Ascending aorta (tissue), 2 donors: ENCODE data around the gene C1QL2. TPM values are rescaled to one million over a fixed set of nuclear protein-coding genes. Genes with fewer than 3 reads are reported as not detected.

Experiments used
- DNase-seq, 2 donors: peaks; one replicate each; pipeline ENCODE4 v3.0.0-alpha.2; 2019; ENCODE audit warnings: low spot score in 2 of 2
- H3K27ac ChIP-seq, 2 donors: fragments of 200-600 bp; sonication (generic); one replicate each; pipeline ENCODE4 v1.5.1; 2016 to 2017; ENCODE audit warnings: mild to moderate bottlenecking in 1 of 2
- H3K27me3 ChIP-seq: fragments of 200-600 bp; sonication (generic); one replicate; pipeline ENCODE4 v1.5.1; 2017
- H3K36me3 ChIP-seq, 2 donors: fragments of 200-600 bp; sonication (generic); one replicate each; pipeline ENCODE4 v1.5.1; 2016
- H3K4me1 ChIP-seq, 2 donors: fragments of 200-600 bp; sonication (generic); one replicate each; pipeline ENCODE4 v1.5.1; 2016 to 2017; ENCODE audit warnings: mild to moderate bottlenecking in 1 of 2
- H3K4me3 ChIP-seq, 2 donors: fragments of 200-600 bp; sonication (generic); one replicate each; pipeline ENCODE4 v1.5.1; 2016 to 2017; ENCODE audit warnings: mild to moderate bottlenecking in 1 of 2
- H3K9me3 ChIP-seq, 2 donors: fragments of 200-600 bp; sonication (generic); one replicate each; pipeline ENCODE4 v1.5.1; 2016
- intact Hi-C: fragments of 100-400 bp; cut with DNase I; formaldehyde crosslinking; loops from one replicate; pipeline ENCODE4 v1.15.1; 2023
- total RNA-seq: library from RNA; depleted of rRNA; stranded (reverse); fragments of >200 nt; gene quantifications from one replicate; pipeline ENCODE4 v1.1.0, GENCODE V29; 2016
- TF ChIP-seq, protein P1 (sequence below), 3 experiments: fragments of 200-600 bp in 2 of 3; fragments of 450-650 bp in 1 of 3; sonication (generic) in 2 of 3; IDR thresholded peaks; one replicate each; pipeline ENCODE4 v1.5.1; 2016 to 2019; ENCODE audit warnings: antibody characterized with exemption in 3 of 3, mild to moderate bottlenecking in 1 of 3, moderate library complexity in 1 of 3

The C1QL2 gene
- total RNA-seq, 1 donor from 2014 or later: 11.6 TPM

DNA sequence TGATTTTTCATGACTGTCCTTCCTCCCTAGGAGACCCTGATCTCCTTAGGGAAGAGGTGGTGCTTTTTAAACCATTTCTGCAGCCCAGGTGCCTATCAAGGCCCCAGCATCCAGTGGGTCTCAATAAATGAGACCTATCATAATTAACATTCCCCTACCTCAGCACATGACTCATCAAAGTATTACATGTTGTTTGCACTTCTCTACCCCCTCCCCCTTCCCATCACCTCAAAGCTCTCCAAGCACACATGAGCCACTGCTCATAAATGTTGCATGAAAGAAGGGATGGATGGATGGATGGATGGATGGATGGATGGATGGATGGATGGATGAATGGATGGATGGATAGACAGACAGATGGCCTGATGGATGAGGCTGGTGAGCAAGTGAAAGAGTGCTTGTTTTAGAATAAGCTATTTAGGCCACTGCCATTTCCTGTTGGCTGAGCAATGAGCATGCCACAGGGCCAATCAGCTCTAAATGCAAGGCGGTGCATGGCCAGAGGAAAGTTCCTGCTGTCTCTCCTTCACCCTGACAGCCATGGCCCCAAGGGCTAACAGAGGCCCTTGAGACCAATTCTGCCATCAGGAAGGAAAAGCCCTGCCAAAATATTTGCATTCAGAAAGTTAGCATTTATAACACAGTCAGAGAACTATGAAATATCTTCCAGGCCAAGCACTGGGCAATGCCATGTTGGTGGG, 44.2 kb upstream of the C1QL2 start:
- Histone ChIP-seq H3K4me3 (no peak overlapping the region), H3K4me1 (no peaks in the 10 kb centered on the region), H3K36me3 (no peaks in the 10 kb centered on the region), H3K27ac (no peak overlapping the region), H3K27me3 (no peaks in the 10 kb centered on the region), H3K9me3 (no peaks in the 10 kb centered on the region)
- TF ChIP-seq, protein P1, sequence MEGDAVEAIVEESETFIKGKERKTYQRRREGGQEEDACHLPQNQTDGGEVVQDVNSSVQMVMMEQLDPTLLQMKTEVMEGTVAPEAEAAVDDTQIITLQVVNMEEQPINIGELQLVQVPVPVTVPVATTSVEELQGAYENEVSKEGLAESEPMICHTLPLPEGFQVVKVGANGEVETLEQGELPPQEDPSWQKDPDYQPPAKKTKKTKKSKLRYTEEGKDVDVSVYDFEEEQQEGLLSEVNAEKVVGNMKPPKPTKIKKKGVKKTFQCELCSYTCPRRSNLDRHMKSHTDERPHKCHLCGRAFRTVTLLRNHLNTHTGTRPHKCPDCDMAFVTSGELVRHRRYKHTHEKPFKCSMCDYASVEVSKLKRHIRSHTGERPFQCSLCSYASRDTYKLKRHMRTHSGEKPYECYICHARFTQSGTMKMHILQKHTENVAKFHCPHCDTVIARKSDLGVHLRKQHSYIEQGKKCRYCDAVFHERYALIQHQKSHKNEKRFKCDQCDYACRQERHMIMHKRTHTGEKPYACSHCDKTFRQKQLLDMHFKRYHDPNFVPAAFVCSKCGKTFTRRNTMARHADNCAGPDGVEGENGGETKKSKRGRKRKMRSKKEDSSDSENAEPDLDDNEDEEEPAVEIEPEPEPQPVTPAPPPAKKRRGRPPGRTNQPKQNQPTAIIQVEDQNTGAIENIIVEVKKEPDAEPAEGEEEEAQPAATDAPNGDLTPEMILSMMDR (IDR thresholded peaks at IDR 0.05): no peak
- intact Hi-C loops: no loop called here
- no peak for DNase-seq

DNA sequence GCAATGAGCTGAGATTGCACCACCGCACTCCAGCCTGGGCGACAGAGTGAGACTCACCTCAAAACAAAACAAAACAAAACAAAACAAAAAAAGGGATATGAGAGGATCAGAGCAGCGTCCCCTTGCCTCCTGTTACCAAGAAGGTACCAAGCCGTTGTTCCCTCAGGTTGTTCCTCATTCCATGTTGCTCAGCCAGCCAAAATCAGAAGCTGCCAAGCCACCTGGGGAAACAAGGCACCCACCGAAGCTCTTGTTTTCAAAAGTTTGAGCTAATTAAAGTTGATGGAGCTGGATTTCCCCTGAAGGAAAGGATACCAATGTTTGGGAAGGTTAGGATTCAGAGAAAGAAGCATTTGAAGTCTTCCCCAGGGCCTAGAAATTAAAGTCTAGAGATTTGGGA, 43.3 kb upstream of the C1QL2 start:
- DNase-seq: no peak

GRCh38 chr2:119198240-119198840, 39.8 kb upstream of the C1QL2 start:
- Histone ChIP-seq H3K27me3 (no peaks in the 10 kb centered on the region), H3K36me3 (no peaks in the 10 kb centered on the region), H3K4me1 (no peaks in the 10 kb centered on the region), H3K4me3 (no peak overlapping the region), H3K27ac (no peak overlapping the region), H3K9me3 (no peaks in the 10 kb centered on the region)
- TF ChIP-seq, protein P1 (IDR thresholded peaks at IDR 0.05): no peak
- DNase-seq: no peak
- intact Hi-C loops: no loop called here

More for the DNA sequence above, 43.3 kb upstream of the C1QL2 start:
- Histone ChIP-seq H3K9me3 (no peaks in the 10 kb centered on the region), H3K4me3 (no peak overlapping the region), H3K4me1 (no peaks in the 10 kb centered on the region), H3K27ac (no peak overlapping the region), H3K36me3 (no peaks in the 10 kb centered on the region), H3K27me3 (no peaks in the 10 kb centered on the region)
- TF ChIP-seq, protein P1 (IDR thresholded peaks at IDR 0.05): no peak
- intact Hi-C loops: no loop called here

DNA sequence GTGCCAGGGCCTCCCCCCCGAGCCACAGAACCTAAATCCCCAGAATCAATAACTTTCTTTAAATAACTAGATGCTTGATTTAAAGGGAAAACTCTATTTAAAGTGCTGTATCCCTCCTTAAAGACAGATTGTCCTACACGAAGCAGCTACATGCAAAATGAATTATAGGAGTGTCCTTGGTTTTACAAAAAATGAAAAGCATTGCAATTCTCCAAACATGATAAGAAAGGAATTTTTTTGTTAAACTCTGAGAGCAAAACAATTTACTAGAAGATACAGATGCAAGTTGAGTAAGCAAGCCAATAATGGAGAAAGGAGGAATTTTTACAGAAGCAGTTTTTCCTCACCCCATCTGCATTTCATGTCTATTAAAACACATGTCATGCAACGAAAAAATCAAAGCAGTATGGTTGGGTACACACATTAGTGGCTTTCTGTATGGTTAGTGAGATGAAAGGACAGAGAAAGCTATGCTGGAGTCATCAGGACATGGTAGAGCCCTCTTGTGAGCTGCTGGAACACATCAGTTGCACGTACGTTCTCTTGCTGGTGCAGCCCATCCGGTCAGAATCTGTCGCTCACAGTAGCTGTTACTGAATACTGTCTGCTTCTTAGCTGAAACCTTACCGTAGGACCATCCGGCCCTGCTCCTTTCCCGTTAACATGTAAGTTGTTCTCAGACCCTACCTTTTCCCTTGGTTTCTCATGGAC, 39.1 kb upstream of the C1QL2 start:
- no peak overlapping the region for H3K4me3 ChIP-seq
- TF ChIP-seq, protein P1 (IDR thresholded peaks at IDR 0.05): no peak
- no peaks in the 10 kb centered on the region for H3K4me1 ChIP-seq
- H3K27ac ChIP-seq: no peak overlapping the region
- H3K36me3 ChIP-seq: no peaks in the 10 kb centered on the region
- no peak for DNase-seq
- H3K27me3 ChIP-seq: no peaks in the 10 kb centered on the region
- intact Hi-C loops: no loop called here
- H3K9me3 ChIP-seq: no peaks in the 10 kb centered on the region

GRCh38 chr2:119197126-119197405, 38.5 kb upstream of the C1QL2 start:
- intact Hi-C loops: no loop called here
- Histone ChIP-seq H3K27ac (no peak overlapping the region), H3K27me3 (no peaks in the 10 kb centered on the region), H3K4me1 (no peaks in the 10 kb centered on the region), H3K9me3 (no peaks in the 10 kb centered on the region), H3K4me3 (no peak overlapping the region), H3K36me3 (no peaks in the 10 kb centered on the region)
- TF ChIP-seq, protein P1 (IDR thresholded peaks at IDR 0.05): no peak
- no peak for DNase-seq
